ENCODE results near the gene HACD2.

DNA sequence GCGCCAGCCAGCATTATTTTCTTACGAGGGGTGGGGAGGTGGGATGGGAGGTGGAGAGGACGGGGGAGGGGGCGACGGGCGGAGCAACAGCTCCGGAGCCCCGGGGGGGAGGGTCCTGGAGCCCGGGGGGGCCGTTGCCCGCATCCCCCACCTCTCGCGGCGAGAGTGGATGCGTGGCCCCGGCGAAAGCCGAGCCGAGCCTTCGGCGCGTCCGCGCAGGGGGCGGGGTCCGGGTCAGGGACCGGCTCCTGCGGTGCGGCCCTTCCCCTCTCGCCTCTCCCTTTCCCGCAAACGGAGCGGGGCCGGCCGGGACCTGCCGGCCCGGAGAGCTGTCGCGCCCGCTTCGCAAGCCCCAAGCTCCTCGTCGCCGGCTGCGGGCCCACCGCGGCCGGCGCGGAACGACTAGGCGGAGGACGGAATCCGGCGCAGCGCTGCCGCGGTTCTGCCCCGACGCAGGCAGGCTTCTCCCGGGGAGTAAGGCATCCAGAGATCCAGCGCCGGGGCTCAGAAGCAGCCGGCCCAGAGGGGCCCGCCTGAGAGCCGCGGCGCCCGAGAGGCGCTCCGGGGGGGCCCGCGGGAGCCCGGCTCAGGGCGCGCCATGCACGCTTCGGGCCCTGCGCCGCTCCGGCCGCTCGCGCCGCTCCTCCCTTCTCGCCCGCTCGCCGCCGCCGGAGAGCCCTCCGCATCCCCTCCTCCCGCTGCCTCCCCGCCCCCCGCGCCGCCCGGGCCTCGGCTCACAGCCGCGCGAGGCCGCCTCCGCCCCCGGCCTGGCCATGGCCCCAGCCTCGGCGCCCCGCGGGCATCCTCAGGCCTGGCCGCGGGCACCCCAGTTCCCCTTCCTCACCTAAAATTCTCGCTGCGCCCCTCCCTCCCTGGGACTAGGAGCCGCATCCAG is 135.5 kb downstream of the HACD2 start:
- TF ChIP-seq CTCF (conservative IDR thresholded peaks at IDR 0.05; ENCODE audit: low read depth, low read length) (no peak), EZH2 (IDR thresholded peaks at IDR 0.05; ENCODE audit: low read length, unreplicated experiment) (peak; percentile 76)
